ENCODE measurements around the gene ST3GAL4. TPM values are rescaled to one million over a fixed set of nuclear protein-coding genes. Genes with fewer than 3 reads are reported as not detected.

The ST3GAL4 gene
- total RNA-seq, 1 experiment from 2014 or later = 50.6 TPM

GRCh38 chr11:126405906-126406305, 50.4 kb downstream of the ST3GAL4 start:
- no peak for DNase-seq (ENCODE audit: low read depth)

- no peak for DNase-seq (ENCODE audit: low read depth)
These were observed 50.9 kb downstream of the ST3GAL4 start for GRCh38 chr11:126406368-126406767.

- DNase-seq (ENCODE audit: low read depth) = no peak
These were observed 51.6 kb downstream of the ST3GAL4 start for GRCh38 chr11:126407101-126407521.

GRCh38 chr11:126407682-126408288, 52.3 kb downstream of the ST3GAL4 start:
- DNase-seq (ENCODE audit: low read depth) = no peak

GRCh38 chr11:126408496-126408895, 53.0 kb downstream of the ST3GAL4 start:
- DNase-seq (ENCODE audit: low read depth) = no peak

GRCh38 chr11:126408901-126409619, 53.6 kb downstream of the ST3GAL4 start:
- no peak for DNase-seq (ENCODE audit: low read depth)

GRCh38 chr11:126409620-126409985, 54.1 kb downstream of the ST3GAL4 start:
- DNase-seq (ENCODE audit: low read depth) = no peak

GRCh38 chr11:126410649-126411048, 55.2 kb downstream of the ST3GAL4 start:
- DNase-seq (ENCODE audit: low read depth) = no peak

- no peak for DNase-seq (ENCODE audit: low read depth)
These were observed 56.5 kb downstream of the ST3GAL4 start for GRCh38 chr11:126411971-126412381.

- DNase-seq (ENCODE audit: low read depth) = no peak
These were observed 57.9 kb downstream of the ST3GAL4 start for GRCh38 chr11:126413426-126413825.

GRCh38 chr11:126413843-126414405, 58.4 kb downstream of the ST3GAL4 start:
- no peak for DNase-seq (ENCODE audit: low read depth)

GRCh38 chr11:126414615-126415014, 59.1 kb downstream of the ST3GAL4 start:
- DNase-seq (ENCODE audit: low read depth) = no peak

GRCh38 chr11:126415128-126415527, 59.6 kb downstream of the ST3GAL4 start:
- no peak for DNase-seq (ENCODE audit: low read depth)

- no peak for DNase-seq (ENCODE audit: low read depth)
These were observed 60.4 kb downstream of the ST3GAL4 start for GRCh38 chr11:126415669-126416420.

- no peak for DNase-seq (ENCODE audit: low read depth)
These were observed 61.1 kb downstream of the ST3GAL4 start for GRCh38 chr11:126416542-126417090.

GRCh38 chr11:126417091-126417862, 61.8 kb downstream of the ST3GAL4 start:
- DNase-seq (ENCODE audit: low read depth) = no peak

- DNase-seq (ENCODE audit: low read depth) = no peak
These were observed 63.4 kb downstream of the ST3GAL4 start for GRCh38 chr11:126418887-126419286.

- DNase-seq (ENCODE audit: low read depth) = no peak
These were observed 64.6 kb downstream of the ST3GAL4 start for GRCh38 chr11:126419801-126420697.

GRCh38 chr11:126420698-126421256, 65.3 kb downstream of the ST3GAL4 start:
- no peak for DNase-seq (ENCODE audit: low read depth)

GRCh38 chr11:126421271-126421671, 65.8 kb downstream of the ST3GAL4 start:
- no peak for DNase-seq (ENCODE audit: low read depth)
